ENCODE results near the gene ITSN1. TPM values are rescaled to one million over a fixed set of nuclear protein-coding genes. Genes with fewer than 3 reads are reported as not detected.

Gene ITSN1
- total RNA-seq, 3 donors from 2014 or later (not counting 1 experiment from before 2014, with no cell fraction given): 1.5 to 5.1 (median 2.7) TPM

GRCh38 chr21:33654412-33654811 lies 12.1 kb downstream of the ITSN1 start:
- ATAC-seq (no peak), DNase-seq (no peak)
- no peak overlapping the region for H3K27ac ChIP-seq (ENCODE audit: low read length)
- Mint-ChIP-seq H3K27me3 (ENCODE audit: low read depth in 2 of 2) (peaks cover 7 to 53% of the 10 kb centered on the region in 2 donors), H3K9me3 (no peaks in the 10 kb centered on the region), H3K36me3 (no peaks in the 10 kb centered on the region), H3K4me1 (peaks cover 0 to 5% of the 10 kb centered on the region in 2 donors), H3K4me3 (no peak overlapping the region), H3K27ac (no peak overlapping the region)
- no peaks in the 10 kb centered on the region for H3K27me3 ChIP-seq (ENCODE audit: control insufficient read depth, insufficient read depth, low read length)
- H3K4me3 ChIP-seq (ENCODE audit: low read length): no peak overlapping the region
- no peaks in the 10 kb centered on the region for H3K9me3 ChIP-seq (ENCODE audit: control insufficient read depth, insufficient read depth, low read length)
- no peak for TF ChIP-seq CTCF (IDR thresholded peaks at IDR 0.05)
- H3K4me1 ChIP-seq (ENCODE audit: control insufficient read depth, insufficient read depth, low read length): no peaks in the 10 kb centered on the region
- WGBS (ENCODE audit: insufficient coverage): 85% methylated on average over 2 of the region's 4 CpGs
- intact Hi-C loops (cut with micrococcal nuclease): no loop called here
- H3K36me3 ChIP-seq (ENCODE audit: control insufficient read depth, insufficient read depth, low read length): no peaks in the 10 kb centered on the region

GRCh38 chr21:33655588-33656221 lies 13.4 kb downstream of the ITSN1 start:
- no peaks in the 10 kb centered on the region for H3K27me3 ChIP-seq (ENCODE audit: control insufficient read depth, insufficient read depth, low read length)
- H3K4me1 ChIP-seq (ENCODE audit: control insufficient read depth, insufficient read depth, low read length): no peaks in the 10 kb centered on the region
- no peaks in the 10 kb centered on the region for H3K9me3 ChIP-seq (ENCODE audit: control insufficient read depth, insufficient read depth, low read length)
- no peak overlapping the region for H3K27ac ChIP-seq (ENCODE audit: low read length)
- H3K27ac Mint-ChIP-seq: no peak overlapping the region
- no peaks in the 10 kb centered on the region for H3K36me3 Mint-ChIP-seq
- ATAC-seq (no peak), DNase-seq (no peak)
- no peaks in the 10 kb centered on the region for H3K9me3 Mint-ChIP-seq
- no peak for TF ChIP-seq CTCF (IDR thresholded peaks at IDR 0.05)
- intact Hi-C loops (cut with micrococcal nuclease): no loop called here
- WGBS (ENCODE audit: insufficient coverage): 90% methylated on average over 8 of the region's 8 CpGs
- H3K4me3 Mint-ChIP-seq: no peak overlapping the region
- H3K36me3 ChIP-seq (ENCODE audit: control insufficient read depth, insufficient read depth, low read length): no peaks in the 10 kb centered on the region
- peaks cover 0 to 5% of the 10 kb centered on the region in 2 donors for H3K4me1 Mint-ChIP-seq
- peaks cover 10 to 52% of the 10 kb centered on the region in 2 donors for H3K27me3 Mint-ChIP-seq (ENCODE audit: low read depth in 2 of 2)
- H3K4me3 ChIP-seq (ENCODE audit: low read length): no peak overlapping the region

DNA sequence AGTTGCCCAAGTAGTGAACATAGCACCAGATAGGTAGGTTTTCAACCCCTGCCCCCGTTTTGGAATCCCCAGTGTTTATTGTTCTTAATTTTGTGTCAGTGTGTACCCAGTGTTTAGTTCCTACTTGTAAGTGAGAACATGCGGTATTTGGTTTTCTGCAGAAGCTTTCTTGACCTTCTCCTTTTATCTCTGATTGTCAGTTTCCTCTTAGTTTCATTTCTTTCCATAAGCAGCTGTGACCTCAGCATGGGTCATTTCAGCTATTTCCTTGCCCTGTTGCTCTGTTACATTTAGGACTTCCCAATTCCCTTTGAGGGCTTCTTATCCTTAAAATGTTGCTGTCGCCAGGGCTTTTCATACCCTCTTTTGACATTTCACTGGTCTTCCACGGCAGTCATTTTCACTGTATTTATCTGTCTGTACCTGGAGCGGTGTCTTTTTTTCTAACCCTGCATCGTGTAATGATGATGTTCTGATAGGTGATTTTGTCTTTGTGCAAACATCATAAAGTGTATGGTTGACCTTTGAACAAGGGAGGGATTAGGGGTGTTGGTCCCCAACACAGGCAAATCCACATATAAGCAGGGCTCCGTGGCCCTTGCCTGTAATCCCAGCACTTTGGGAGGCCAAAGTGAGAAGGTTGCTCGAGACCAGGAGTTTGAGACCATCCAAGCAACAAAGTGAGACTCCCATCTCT lies 15.0 kb downstream of the ITSN1 start:
- intact Hi-C loops (cut with micrococcal nuclease): no loop called here
- Mint-ChIP-seq H3K4me3 (no peak overlapping the region), H3K9me3 (no peaks in the 10 kb centered on the region), H3K27me3 (ENCODE audit: low read depth in 2 of 2) (peaks cover 6 to 43% of the 10 kb centered on the region in 2 donors), H3K27ac (no peak overlapping the region), H3K36me3 (no peaks in the 10 kb centered on the region), H3K4me1 (peaks cover 0 to 5% of the 10 kb centered on the region in 2 donors)
- TF ChIP-seq CTCF (IDR thresholded peaks at IDR 0.05): no peak
- H3K36me3 ChIP-seq (ENCODE audit: control insufficient read depth, insufficient read depth, low read length): no peaks in the 10 kb centered on the region
- no peaks in the 10 kb centered on the region for H3K4me1 ChIP-seq (ENCODE audit: control insufficient read depth, insufficient read depth, low read length)
- DNase-seq (no peak), ATAC-seq (no peak)
- WGBS (ENCODE audit: insufficient coverage): 72% methylated on average over 8 of the region's 8 CpGs
- no peaks in the 10 kb centered on the region for H3K9me3 ChIP-seq (ENCODE audit: control insufficient read depth, insufficient read depth, low read length)
- no peak overlapping the region for H3K4me3 ChIP-seq (ENCODE audit: low read length)
- no peaks in the 10 kb centered on the region for H3K27me3 ChIP-seq (ENCODE audit: control insufficient read depth, insufficient read depth, low read length)
- no peak overlapping the region for H3K27ac ChIP-seq (ENCODE audit: low read length)
